Measurements from ENCODE around the gene SLC44A5. TPM values are rescaled to one million over a fixed set of nuclear protein-coding genes. Genes with fewer than 3 reads are reported as not detected.
"Not testable (repeated sequence)": the region's sequence is repeated elsewhere in the genome, so short reads cannot be mapped to it uniquely, and the experiment has no call there.

SLC44A5 gene
- total RNA-seq, 4 donors from 2014 or later = 0.11 to 2.0 (median 0.87) TPM

GRCh38 chr1:75257424-75257823 is 353.5 kb downstream of the SLC44A5 start:
- no peaks in the 10 kb centered on the region for H3K9me3 ChIP-seq
- no peak for DNase-seq
- H3K4me1 ChIP-seq = no peaks in the 10 kb centered on the region
- no peaks in the 10 kb centered on the region for H3K36me3 ChIP-seq
- H3K27me3 ChIP-seq = no peaks in the 10 kb centered on the region
- no peak overlapping the region for H3K27ac ChIP-seq
- 55 to 57% methylated on average over 2 of the region's 2 CpGs for WGBS, 2 donors
- TF ChIP-seq POLR2A (IDR thresholded peaks at IDR 0.05) = no peak
- no peak for TF ChIP-seq CTCF (IDR thresholded peaks at IDR 0.05)
- no peak overlapping the region for H3K4me3 ChIP-seq (replicated peaks in 1 of 3)
- intact Hi-C loops (cut with DNase I) = no loop called here

DNA sequence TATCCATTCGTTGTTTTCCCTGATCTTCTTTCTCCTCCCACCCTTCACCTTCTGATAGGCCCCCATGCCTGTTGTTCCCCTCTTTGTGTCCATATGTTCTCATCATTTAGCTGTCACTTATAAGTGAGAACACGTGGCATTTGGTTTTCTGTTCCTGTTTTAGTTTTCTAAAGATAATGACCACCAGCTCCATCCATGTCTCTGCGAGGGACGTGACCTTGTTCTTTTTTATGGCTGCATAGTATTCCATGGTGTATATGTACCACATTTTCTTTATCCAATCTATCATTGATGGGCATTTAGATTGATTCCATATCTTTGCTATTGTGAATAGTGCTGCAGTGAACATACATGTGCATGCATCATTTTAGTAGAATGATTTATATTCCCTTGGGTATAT is 360.8 kb downstream of the SLC44A5 start:
- H3K4me3 ChIP-seq (replicated peaks in 1 of 3); H3K27me3 ChIP-seq; H3K9me3 ChIP-seq; DNase-seq; intact Hi-C loops (cut with DNase I); H3K4me1 ChIP-seq; H3K27ac ChIP-seq; H3K36me3 ChIP-seq: not testable (repeated sequence)
- WGBS, 2 donors = 78 to 86% methylated on average over 4 of the region's 4 CpGs

- TF ChIP-seq POLR2A (IDR thresholded peaks at IDR 0.05) (no peak), CTCF (IDR thresholded peaks at IDR 0.05) (no peak)
- no peaks in the 10 kb centered on the region for H3K9me3 ChIP-seq
- intact Hi-C loops (cut with DNase I) = no loop called here
- H3K4me3 ChIP-seq (replicated peaks in 1 of 3) = no peak overlapping the region
- H3K4me1 ChIP-seq = no peaks in the 10 kb centered on the region
- DNase-seq = no peak
- no peaks in the 10 kb centered on the region for H3K27me3 ChIP-seq
- H3K36me3 ChIP-seq = no peaks in the 10 kb centered on the region
- H3K27ac ChIP-seq = no peak overlapping the region
Measured at GRCh38 chr1:75245239-75245638, 365.7 kb downstream of the SLC44A5 start.

- Histone ChIP-seq H3K4me1 (no peaks in the 10 kb centered on the region), H3K4me3 (replicated peaks in 1 of 3) (no peak overlapping the region), H3K27me3 (no peaks in the 10 kb centered on the region), H3K36me3 (no peaks in the 10 kb centered on the region), H3K27ac (no peak overlapping the region), H3K9me3 (no peaks in the 10 kb centered on the region)
- intact Hi-C loops (cut with DNase I) = no loop called here
- WGBS, 2 donors = 19 to 38% methylated on average over 1 of the region's 1 CpG
- DNase-seq = no peak
- TF ChIP-seq CTCF (IDR thresholded peaks at IDR 0.05) (no peak), POLR2A (IDR thresholded peaks at IDR 0.05) (no peak)
Measured at GRCh38 chr1:75243124-75243523, 367.8 kb downstream of the SLC44A5 start.

- Histone ChIP-seq H3K4me1 (no peaks in the 10 kb centered on the region), H3K27me3 (no peaks in the 10 kb centered on the region), H3K4me3 (replicated peaks in 1 of 3) (no peak overlapping the region), H3K9me3 (no peaks in the 10 kb centered on the region), H3K27ac (no peak overlapping the region), H3K36me3 (no peaks in the 10 kb centered on the region)
- intact Hi-C loops (cut with DNase I) = no loop called here
- TF ChIP-seq CTCF (IDR thresholded peaks at IDR 0.05) (no peak), POLR2A (IDR thresholded peaks at IDR 0.05) (no peak)
- DNase-seq = no peak
Measured at GRCh38 chr1:75237316-75237715, 373.6 kb downstream of the SLC44A5 start.

DNA sequence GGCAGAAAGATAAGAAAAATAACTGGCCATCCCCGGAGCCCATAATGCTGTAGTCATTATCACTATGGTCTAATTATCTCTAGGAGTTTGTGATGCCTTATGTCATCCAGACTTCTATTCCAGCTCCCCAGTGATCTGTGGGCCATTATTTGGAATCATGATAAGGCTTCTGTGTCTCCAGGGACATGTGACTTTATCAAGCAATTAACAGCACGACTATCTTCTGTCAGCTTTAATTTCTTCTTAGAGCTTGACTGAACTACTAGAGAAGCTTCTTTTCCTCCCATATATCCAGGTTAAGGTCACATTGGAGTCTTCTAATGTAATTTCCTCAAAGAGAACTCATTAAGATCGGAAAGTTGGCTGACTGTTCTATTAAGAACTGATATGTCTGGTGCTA is 376.4 kb downstream of the SLC44A5 start:
- WGBS, 2 donors = 64 to 81% methylated on average over 3 of the region's 3 CpGs
- intact Hi-C loops (cut with DNase I) = no loop called here
- no peak overlapping the region for H3K27ac ChIP-seq
- no peaks in the 10 kb centered on the region for H3K27me3 ChIP-seq
- no peak for TF ChIP-seq CTCF (IDR thresholded peaks at IDR 0.05)
- no peak for TF ChIP-seq POLR2A (IDR thresholded peaks at IDR 0.05)
- H3K4me1 ChIP-seq = no peaks in the 10 kb centered on the region
- no peaks in the 10 kb centered on the region for H3K9me3 ChIP-seq
- no peak overlapping the region for H3K4me3 ChIP-seq (replicated peaks in 1 of 3)
- no peaks in the 10 kb centered on the region for H3K36me3 ChIP-seq
- DNase-seq = no peak

Measured in thyroid gland (tissue), 4 donors.